Skeletal muscle satellite cell (primary cell): ENCODE measurements around the gene RPRD1B. TPM values are rescaled to one million over a fixed set of nuclear protein-coding genes. Genes with fewer than 3 reads are reported as not detected.

Experiments used
- H3K27me3 ChIP-seq: 2 replicates; pipeline ENCODE4 v1.7.0; 2013; ENCODE audit warnings: low read length; ENCODE audit not compliant: control insufficient read depth, insufficient read depth
- H3K36me3 ChIP-seq: 2 replicates; pipeline ENCODE4 v1.7.0; 2013; ENCODE audit warnings: mild to moderate bottlenecking, control low read depth, low read length; ENCODE audit not compliant: insufficient read depth
- H3K4me1 ChIP-seq: 2 replicates; pipeline ENCODE4 v1.7.0; 2013; ENCODE audit warnings: low read length; ENCODE audit not compliant: control insufficient read depth, insufficient read depth
- H3K4me2 ChIP-seq: 2 replicates; pipeline ENCODE4 v1.7.0; 2013; ENCODE audit warnings: mild to moderate bottlenecking, low read length
- H3K4me3 ChIP-seq: 2 replicates; pipeline ENCODE4 v1.7.0; 2013; ENCODE audit warnings: low read length
- H3K9ac ChIP-seq: 2 replicates; pipeline ENCODE4 v1.7.0; 2013; ENCODE audit warnings: mild to moderate bottlenecking, low read depth, low read length, moderate library complexity
- H3K9me3 ChIP-seq: replicated peaks from 2 replicates; pipeline ENCODE4 v1.7.0; 2013; ENCODE audit warnings: mild to moderate bottlenecking, control low read depth, low read length
- small RNA-seq: library from RNA; depleted of rRNA; stranded (forward); fragments of <200 nt; gene quantifications from one replicate; pipeline ENCODE3, GENCODE V24; 2012

Gene RPRD1B

GRCh38 chr20:38135651-38136420 lies 102.3 kb downstream of the RPRD1B start:
- Histone ChIP-seq H3K4me1 (peaks cover 23% of the 10 kb centered on the region), H3K27me3 (no peaks in the 10 kb centered on the region), H3K36me3 (peaks cover 17% of the 10 kb centered on the region)

GRCh38 chr20:38136421-38137245 lies 103.1 kb downstream of the RPRD1B start:
- Histone ChIP-seq H3K4me3 (no peak overlapping the region), H3K9ac (no peak overlapping the region), H3K9me3 (no peaks in the 10 kb centered on the region), H3K4me2 (no peak overlapping the region), H3K27me3 (no peaks in the 10 kb centered on the region), H3K4me1 (peaks cover 23% of the 10 kb centered on the region), H3K36me3 (peaks cover 17% of the 10 kb centered on the region)

More at GRCh38 chr20:38135651-38136420, 102.3 kb downstream of the RPRD1B start:
- Histone ChIP-seq H3K4me2 (no peak overlapping the region), H3K9me3 (no peaks in the 10 kb centered on the region), H3K4me3 (no peak overlapping the region), H3K9ac (no peak overlapping the region)

- H3K9ac ChIP-seq, result no peak overlapping the region
- H3K4me2 ChIP-seq, result no peak overlapping the region
- no peaks in the 10 kb centered on the region for H3K27me3 ChIP-seq
- H3K4me3 ChIP-seq, result no peak overlapping the region
- H3K36me3 ChIP-seq, result peaks cover 17% of the 10 kb centered on the region
- H3K9me3 ChIP-seq, result no peaks in the 10 kb centered on the region
- H3K4me1 ChIP-seq, result peaks cover 23% of the 10 kb centered on the region
Observed at GRCh38 chr20:38137441-38138037, 104.0 kb downstream of the RPRD1B start.

GRCh38 chr20:38138086-38138778 lies 104.7 kb downstream of the RPRD1B start:
- Histone ChIP-seq H3K4me3 (no peak overlapping the region), H3K9me3 (no peaks in the 10 kb centered on the region), H3K36me3 (peaks cover 17% of the 10 kb centered on the region), H3K27me3 (no peaks in the 10 kb centered on the region), H3K4me1 (peaks cover 26% of the 10 kb centered on the region), H3K9ac (no peak overlapping the region), H3K4me2 (no peak overlapping the region)

GRCh38 chr20:38139156-38139912 lies 105.8 kb downstream of the RPRD1B start:
- Histone ChIP-seq H3K27me3 (no peaks in the 10 kb centered on the region), H3K36me3 (peaks cover 17% of the 10 kb centered on the region), H3K4me2 (no peak overlapping the region), H3K9me3 (no peaks in the 10 kb centered on the region), H3K4me1 (peaks cover 30% of the 10 kb centered on the region), H3K9ac (no peak overlapping the region), H3K4me3 (no peak overlapping the region)

GRCh38 chr20:38139977-38140753 lies 106.6 kb downstream of the RPRD1B start:
- H3K4me2 ChIP-seq, result no peak overlapping the region
- H3K9ac ChIP-seq, result no peak overlapping the region

GRCh38 chr20:38141204-38141888 lies 107.8 kb downstream of the RPRD1B start:
- Histone ChIP-seq H3K9ac (no peak overlapping the region), H3K36me3 (peaks cover 17% of the 10 kb centered on the region), H3K4me1 (peaks cover 30% of the 10 kb centered on the region), H3K9me3 (no peaks in the 10 kb centered on the region), H3K27me3 (no peaks in the 10 kb centered on the region), H3K4me2 (no peak overlapping the region), H3K4me3 (no peak overlapping the region)

More at GRCh38 chr20:38139977-38140753, 106.6 kb downstream of the RPRD1B start:
- Histone ChIP-seq H3K4me3 (no peak overlapping the region), H3K9me3 (no peaks in the 10 kb centered on the region), H3K4me1 (peaks cover 30% of the 10 kb centered on the region), H3K27me3 (no peaks in the 10 kb centered on the region), H3K36me3 (peaks cover 17% of the 10 kb centered on the region)

Small RNAs within 50 kb of the gene (small RNA-seq; reads per million reads assigned to genes)
- not detected for gene RN7SL237P
